Measurements from ENCODE around the gene CTRB1.

Gene CTRB1

DNA sequence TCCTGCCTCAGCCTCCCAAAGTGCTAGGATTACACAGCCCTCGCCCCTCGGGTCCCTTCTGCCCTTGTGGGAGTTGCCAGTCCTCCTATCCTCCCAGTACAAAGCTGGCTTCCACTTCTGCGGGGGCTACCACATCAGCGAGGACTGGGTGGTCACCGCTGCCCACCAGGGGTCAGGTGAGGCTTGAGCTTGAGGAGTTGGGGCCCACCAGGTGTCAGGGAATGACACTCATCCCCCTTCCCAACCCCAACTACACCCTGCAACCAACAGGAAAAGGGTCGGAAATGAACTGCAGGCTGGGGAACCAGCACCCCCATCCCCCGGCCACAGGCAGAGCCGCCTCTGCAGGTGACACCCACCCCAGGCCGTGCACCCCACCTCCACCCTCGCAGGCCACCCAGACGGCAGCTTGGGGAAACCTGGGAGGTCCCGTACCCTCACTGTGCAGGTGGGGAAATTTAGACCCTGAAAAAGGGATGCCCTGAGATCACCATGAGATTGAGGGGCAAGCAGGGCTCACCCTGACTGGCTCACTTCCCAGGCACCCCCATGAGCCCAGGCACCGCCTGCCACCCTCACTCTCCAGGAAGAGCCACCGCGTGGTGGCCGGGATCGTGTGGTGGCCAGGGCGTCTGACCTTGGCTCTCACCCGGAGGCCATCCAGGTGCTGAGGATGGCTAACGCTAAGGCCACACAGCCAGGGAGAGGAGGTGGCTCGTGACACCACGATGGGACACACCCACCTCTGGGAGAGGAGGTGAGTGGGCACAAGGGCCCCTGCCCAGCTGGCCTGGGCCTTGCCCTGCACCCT, 8.0 kb downstream of the CTRB1 start:
- H3K4me3 ChIP-seq (replicated peaks in 1 of 2; ENCODE audit: low read depth in 2 of 2, low read length in 2 of 2), result no peak overlapping the region
- DNase-seq (ENCODE audit: low read depth in 2 of 2), result no peak
- TF ChIP-seq, protein P1, sequence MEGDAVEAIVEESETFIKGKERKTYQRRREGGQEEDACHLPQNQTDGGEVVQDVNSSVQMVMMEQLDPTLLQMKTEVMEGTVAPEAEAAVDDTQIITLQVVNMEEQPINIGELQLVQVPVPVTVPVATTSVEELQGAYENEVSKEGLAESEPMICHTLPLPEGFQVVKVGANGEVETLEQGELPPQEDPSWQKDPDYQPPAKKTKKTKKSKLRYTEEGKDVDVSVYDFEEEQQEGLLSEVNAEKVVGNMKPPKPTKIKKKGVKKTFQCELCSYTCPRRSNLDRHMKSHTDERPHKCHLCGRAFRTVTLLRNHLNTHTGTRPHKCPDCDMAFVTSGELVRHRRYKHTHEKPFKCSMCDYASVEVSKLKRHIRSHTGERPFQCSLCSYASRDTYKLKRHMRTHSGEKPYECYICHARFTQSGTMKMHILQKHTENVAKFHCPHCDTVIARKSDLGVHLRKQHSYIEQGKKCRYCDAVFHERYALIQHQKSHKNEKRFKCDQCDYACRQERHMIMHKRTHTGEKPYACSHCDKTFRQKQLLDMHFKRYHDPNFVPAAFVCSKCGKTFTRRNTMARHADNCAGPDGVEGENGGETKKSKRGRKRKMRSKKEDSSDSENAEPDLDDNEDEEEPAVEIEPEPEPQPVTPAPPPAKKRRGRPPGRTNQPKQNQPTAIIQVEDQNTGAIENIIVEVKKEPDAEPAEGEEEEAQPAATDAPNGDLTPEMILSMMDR (IDR thresholded peaks at IDR 0.05; ENCODE audit: low read depth, low read length), result no peak

DNA sequence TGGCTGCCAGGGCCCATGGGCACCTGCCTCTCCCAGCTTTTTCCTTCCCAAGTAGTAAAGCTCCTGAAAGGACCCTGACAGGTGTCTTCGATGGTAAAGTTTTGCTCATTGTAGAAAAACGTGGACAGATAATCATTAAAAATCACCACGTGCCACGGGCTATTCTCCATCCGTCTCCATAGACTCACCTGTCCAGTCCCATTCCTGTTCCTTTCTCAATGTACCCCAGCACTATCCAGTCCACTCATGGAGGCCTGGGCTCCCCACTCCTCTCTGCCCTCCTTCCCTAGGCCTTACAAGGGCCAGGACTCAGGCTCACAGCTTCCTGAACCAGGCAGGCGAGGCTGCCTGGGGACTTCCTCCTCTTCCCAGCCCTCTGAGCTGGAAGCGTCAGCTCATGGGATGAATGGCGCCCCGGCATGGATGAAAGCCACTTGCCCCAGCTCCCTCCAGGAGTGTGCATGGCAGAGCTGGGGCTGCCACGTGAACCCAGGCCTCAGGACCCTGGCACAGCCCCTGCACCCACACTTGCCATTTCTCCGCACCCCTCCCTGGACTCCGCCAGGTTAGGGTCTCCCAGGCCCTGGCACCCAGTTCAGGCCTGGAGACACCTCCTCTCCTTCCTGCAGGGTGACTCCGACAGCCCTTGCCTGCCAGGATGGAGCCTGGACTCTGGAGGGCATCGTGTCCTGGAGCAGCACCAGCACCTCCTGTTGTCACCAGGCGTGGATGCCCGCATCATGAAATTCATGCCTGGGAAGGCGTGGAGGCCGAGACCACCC, 8.8 kb downstream of the CTRB1 start:
- no peak overlapping the region for H3K4me3 ChIP-seq (replicated peaks in 1 of 2; ENCODE audit: low read depth in 2 of 2, low read length in 2 of 2)
- TF ChIP-seq, protein P1 (IDR thresholded peaks at IDR 0.05; ENCODE audit: low read depth, low read length), result no peak
- no peak for DNase-seq (ENCODE audit: low read depth in 2 of 2)

DNA sequence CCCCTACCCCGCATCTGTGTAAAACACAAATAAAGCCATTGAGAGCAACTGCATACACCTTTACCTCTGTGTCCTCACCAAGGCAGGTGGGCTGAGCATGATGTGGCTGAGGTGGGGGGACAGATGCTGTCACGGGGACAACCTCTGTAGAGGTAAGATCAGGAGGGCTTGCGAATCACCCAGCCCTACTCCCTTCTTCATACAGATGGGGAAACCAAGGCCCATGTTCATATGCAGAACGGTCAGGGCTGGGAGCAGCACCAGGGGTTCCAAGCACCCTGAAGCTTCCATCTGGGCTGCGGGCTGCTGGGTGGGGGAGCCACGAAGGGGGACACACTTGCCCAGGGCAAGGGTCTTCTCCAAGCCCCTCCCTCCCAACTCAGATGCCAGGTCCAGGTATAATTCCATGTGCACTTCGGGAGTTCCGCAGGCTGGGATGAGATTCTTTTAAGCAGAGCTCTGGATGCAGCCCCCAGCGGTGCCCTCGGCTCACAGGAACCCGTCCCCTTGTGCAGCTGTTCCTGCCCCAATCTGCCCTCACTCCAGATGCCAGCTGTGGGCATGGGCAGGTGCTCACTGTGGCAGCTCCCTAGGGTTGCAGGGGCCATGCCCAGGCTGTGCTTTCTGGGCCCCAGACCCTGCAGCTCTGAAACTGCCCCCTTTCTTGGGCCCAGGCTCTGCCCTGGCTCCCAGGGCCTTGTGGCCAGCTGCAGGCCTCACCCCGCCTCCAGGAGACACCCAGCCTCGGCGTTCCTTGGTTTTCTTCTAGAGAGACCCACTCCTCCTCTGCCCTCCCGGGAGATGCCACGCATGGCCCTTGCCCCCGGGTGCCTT, 9.6 kb downstream of the CTRB1 start:
- H3K4me3 ChIP-seq (replicated peaks in 1 of 2; ENCODE audit: low read depth in 2 of 2, low read length in 2 of 2), result no peak overlapping the region
- TF ChIP-seq, protein P1 (IDR thresholded peaks at IDR 0.05; ENCODE audit: low read depth, low read length), result no peak

DNA sequence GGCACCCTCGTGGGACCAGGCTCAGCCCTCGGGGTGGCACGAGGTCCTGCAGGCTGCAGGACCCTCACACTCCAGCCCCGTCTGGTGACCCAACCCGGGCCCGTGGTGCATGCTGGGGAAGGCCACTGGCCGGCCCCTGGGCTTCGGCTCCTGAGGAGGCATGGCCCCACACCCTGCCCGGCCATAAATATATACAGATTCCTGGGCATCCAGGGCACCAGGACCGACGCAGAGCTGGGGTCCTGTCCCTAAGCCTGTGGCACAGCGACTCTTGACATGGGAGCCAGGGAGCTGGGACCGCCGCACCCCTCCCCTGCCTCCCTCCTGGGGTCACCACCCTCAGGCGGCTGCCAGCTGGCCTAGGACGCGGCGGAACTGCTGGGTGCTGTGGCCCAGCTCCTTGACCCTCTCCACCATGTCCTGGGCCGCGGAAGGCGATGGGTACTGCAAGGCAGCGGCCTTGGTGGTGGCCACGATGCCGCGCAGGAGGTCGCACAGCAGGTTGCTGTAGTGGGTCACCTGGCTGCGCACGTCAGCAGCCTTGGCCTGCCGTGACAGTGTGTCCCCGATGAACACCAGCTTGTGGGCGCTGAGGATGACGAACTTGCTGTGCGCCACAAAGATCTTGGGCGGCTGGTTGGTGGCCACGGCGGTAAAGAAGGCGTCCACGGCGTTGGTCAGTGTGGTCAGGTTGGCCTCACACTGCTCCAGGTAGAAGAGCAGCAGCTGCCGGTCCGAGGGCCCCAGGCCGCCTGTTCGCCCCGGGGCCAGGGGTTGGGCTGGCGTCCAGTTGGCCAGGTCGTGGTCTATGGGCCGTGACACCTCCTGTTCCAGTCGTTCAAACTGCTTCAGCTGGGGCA, 10.6 kb downstream of the CTRB1 start:
- no peak for DNase-seq (ENCODE audit: low read depth in 2 of 2)
- TF ChIP-seq, protein P1 (IDR thresholded peaks at IDR 0.05; ENCODE audit: low read depth, low read length), result no peak

More for the DNA sequence above, 9.6 kb downstream of the CTRB1 start:
- DNase-seq (ENCODE audit: low read depth in 2 of 2), result no peak

DNA sequence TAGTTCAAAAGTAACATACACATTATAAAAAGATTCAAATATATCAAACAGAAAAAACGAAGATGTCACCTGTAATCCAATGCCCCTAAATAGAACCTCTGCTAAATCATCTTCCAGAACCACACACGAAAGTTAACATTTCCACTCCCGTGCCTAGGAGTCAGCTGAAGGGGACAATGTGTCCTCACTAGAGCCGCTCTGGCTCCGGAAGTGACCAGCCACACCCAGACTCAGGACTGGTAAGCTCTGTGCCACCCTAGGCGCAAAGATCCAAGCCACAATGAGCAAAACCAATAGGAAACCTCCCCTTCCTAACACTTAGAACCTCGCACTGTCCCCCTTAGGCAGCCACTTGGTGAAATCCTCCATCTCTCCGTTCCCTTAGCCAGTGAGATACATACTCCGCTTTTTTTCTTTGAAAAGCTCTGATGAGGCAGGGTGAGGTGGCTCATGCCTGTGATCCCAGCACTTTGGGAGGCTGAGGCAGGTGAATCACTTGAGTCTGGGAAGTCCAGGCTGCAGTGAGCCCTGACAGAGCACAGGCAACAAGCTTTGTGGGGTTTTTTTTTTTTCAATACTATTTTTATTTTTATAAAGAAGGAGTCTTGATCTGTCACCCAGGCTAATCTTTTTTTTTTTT, 11.8 kb downstream of the CTRB1 start:
- peak in 1 of 2 donors; percentile 56 for DNase-seq (ENCODE audit: low read depth in 2 of 2)
- H3K4me3 ChIP-seq (replicated peaks in 1 of 2; ENCODE audit: low read depth in 2 of 2, low read length in 2 of 2), result no peak overlapping the region
- TF ChIP-seq, protein P1 (IDR thresholded peaks at IDR 0.05; ENCODE audit: low read depth, low read length), result no peak

More for the DNA sequence above, 10.6 kb downstream of the CTRB1 start:
- no peak overlapping the region for H3K4me3 ChIP-seq (replicated peaks in 1 of 2; ENCODE audit: low read depth in 2 of 2, low read length in 2 of 2)
